HCT116 (cell line): ENCODE results near the gene ELFN2. TPM values are rescaled to one million over a fixed set of nuclear protein-coding genes. Genes with fewer than 3 reads are reported as not detected.

ENCODE experiments used
- ATAC-seq: fragments of 200-7000 bp; cut with Tn5 transposase; 2 replicates; pipeline ENCODE4 v1.9.1; 2020; ENCODE audit warnings: mild to moderate bottlenecking, moderate library complexity
- Bru-seq: library from RNA; stranded (reverse); fragments of 400-500 nt; gene quantifications from one replicate; lab custom pipeline; 2021; lab: Mats Ljungman, UMichigan
- BruChase-seq, 2 experiments: library from RNA; stranded (reverse); fragments of 400-500 nt; gene quantifications; one replicate each; lab custom pipeline; 2021; lab: Mats Ljungman, UMichigan
- BruUV-seq: library from RNA; stranded (reverse); fragments of 400-500 nt; replicated peaks from 2 replicates; lab custom pipeline; 2021; lab: Mats Ljungman, UMichigan
- CTCF ChIA-PET: fragments of 300-600 bp; sonication (Branson Sonifier 250); formaldehyde crosslinking; loops from one replicate; lab custom pipeline; 2021; ENCODE audit warnings: antibody characterized with exemption; lab: Charles Lee
- POLR2A ChIA-PET: fragments of 300-600, 350-600 bp; sonication (Branson Sonifier 250); formaldehyde crosslinking; loops from one replicate; lab custom pipeline; 2021; ENCODE audit warnings: antibody characterized with exemption; lab: Charles Lee
- RAD21 ChIA-PET, 2 experiments: fragments of 300-600 bp; sonication (Branson Sonifier 250); formaldehyde crosslinking; loops; one replicate each; lab custom pipeline; 2023; ENCODE audit warnings: low total read pairs in 2 of 2; ENCODE audit not compliant: uncharacterized antibody in 2 of 2, unreplicated experiment in 2 of 2, low non-redundant PET in 1 of 2; lab: Charles Lee
- DNase-seq: peaks from one replicate; pipeline ENCODE4 v3.0.0-alpha.2; 2010; ENCODE audit warnings: low read depth, low spot score
- H2AFZ ChIP-seq: fragments of 200-600 bp; shearing (Covaris generic), sonication (generic); 2 replicates; pipeline ENCODE4 v1.6.1; 2017; ENCODE audit warnings: low read depth, mixed run types, mixed read lengths, antibody characterized with exemption, low read length; ENCODE audit not compliant: poor library complexity, severe bottlenecking
- H3K27ac ChIP-seq: 2 replicates; pipeline ENCODE4 v1.5.1; 2012; ENCODE audit warnings: low read depth, low read length
- H3K27me3 ChIP-seq: fragments of 200-600 bp; sonication (generic); 2 replicates; pipeline ENCODE4 v1.6.1; 2016; ENCODE audit warnings: mixed run types, low read length, mixed read lengths; ENCODE audit not compliant: insufficient read depth
- H3K36me3 ChIP-seq, 2 experiments: fragments of 200-500 bp in 1 of 2; fragments of 200-600 bp in 1 of 2; sonication (Bioruptor generic) in 1 of 2; sonication (generic) in 1 of 2; 2 replicates each; pipeline versions ENCODE4 v1.5.1 to v1.6.1; 2014 to 2016; ENCODE audit warnings: low read length in 2 of 2, inconsistent platforms in 1 of 2, mixed read lengths in 1 of 2, mixed run types in 1 of 2; ENCODE audit not compliant: insufficient read depth in 2 of 2, control insufficient read depth in 1 of 2
- H3K4me1 ChIP-seq, 2 experiments: fragments of 200-600 bp in 1 of 2; sonication (generic) in 1 of 2; 2 replicates each; pipeline versions ENCODE4 v1.5.1 to v1.6.1; 2012 to 2017; ENCODE audit warnings: low read length in 2 of 2, inconsistent platforms in 1 of 2, mild to moderate bottlenecking in 1 of 2, mixed read lengths in 1 of 2, mixed run types in 1 of 2, moderate library complexity in 1 of 2; ENCODE audit not compliant: insufficient read depth in 2 of 2, control insufficient read depth in 1 of 2
- H3K4me2 ChIP-seq: fragments of 200-600 bp; sonication (generic); 2 replicates; pipeline ENCODE4 v1.6.1; 2017; ENCODE audit warnings: mixed run types, low read length, mixed read lengths
- H3K4me3 ChIP-seq, 2 experiments: fragments of 200-600 bp in 1 of 2; sonication (generic) in 1 of 2; replicated peaks in 1 of 2; 2 replicates each; pipeline ENCODE4 v1.5.1; 2011 to 2016; ENCODE audit warnings: low read length in 2 of 2, control low read depth in 1 of 2, low read depth in 1 of 2, mild to moderate bottlenecking in 1 of 2, mixed read lengths in 1 of 2, mixed run types in 1 of 2
- H3K79me2 ChIP-seq: fragments of 200-600 bp; sonication (generic); 2 replicates; pipeline ENCODE4 v1.6.1; 2017; ENCODE audit warnings: mild to moderate bottlenecking, mixed run types, low read length, moderate library complexity, mixed read lengths; ENCODE audit not compliant: insufficient read depth
- H3K9ac ChIP-seq: fragments of 200-600 bp; sonication (generic); 2 replicates; pipeline ENCODE4 v1.6.1; 2016; ENCODE audit warnings: low read length, mixed read lengths
- H3K9me2 ChIP-seq: fragments of 200-600 bp; sonication (generic), shearing (Covaris generic); 2 replicates; pipeline ENCODE4 v1.6.1; 2017; ENCODE audit warnings: mixed run types, mild to moderate bottlenecking, moderate library complexity; ENCODE audit not compliant: insufficient read depth
- H3K9me3 ChIP-seq, 2 experiments: fragments of 200-500 bp in 1 of 2; fragments of 200-600 bp in 1 of 2; sonication (Bioruptor generic) in 1 of 2; sonication (generic) in 1 of 2; 2 replicates each; pipeline ENCODE4 v1.6.1; 2014 to 2017; ENCODE audit warnings: low read length in 2 of 2, mixed read lengths in 2 of 2, inconsistent platforms in 1 of 2, low read depth in 1 of 2, mild to moderate bottlenecking in 1 of 2, mixed run types in 1 of 2, moderate library complexity in 1 of 2; ENCODE audit not compliant: control insufficient read depth in 1 of 2, insufficient read depth in 1 of 2
- H4K20me1 ChIP-seq: fragments of 200-600 bp; sonication (generic), shearing (Covaris generic); 2 replicates; pipeline ENCODE4 v1.6.1; 2017; ENCODE audit warnings: mixed run types, mild to moderate bottlenecking, moderate library complexity; ENCODE audit not compliant: insufficient read depth
- TCF7L2 ChIP-seq: IDR thresholded peaks from 2 replicates; pipeline ENCODE4 v1.7.0; 2011; ENCODE audit warnings: borderline replicate concordance, inconsistent platforms; ENCODE audit not compliant: insufficient read depth, insufficient read length; ENCODE audit errors: extremely low read depth
- YY1 ChIP-seq: IDR thresholded peaks from 2 replicates; pipeline ENCODE4 v1.6.1; 2011; ENCODE audit warnings: low read length, low read depth, moderate library complexity, mild to moderate bottlenecking; ENCODE audit not compliant: insufficient replicate concordance; ENCODE audit errors: extremely low read depth
- ZFX ChIP-seq: fragments of 450-650 bp; IDR thresholded peaks from 2 replicates; pipeline ENCODE4 v1.6.1; 2017
- intact Hi-C: fragments of 100-400 bp; cut with micrococcal nuclease; formaldehyde crosslinking; loops from 2 replicates; pipeline ENCODE4 v1.10.0; 2022
- long read RNA-seq: library from polyadenylated mRNA; unstranded; transcript quantifications from one replicate; pipeline ENCODE4 v2.0.0, GENCODE V29; 2021; ENCODE audit not compliant: unreplicated experiment
- polyA plus RNA-seq: library from polyadenylated mRNA; unstranded; fragments of >200 nt; gene quantifications from 2 replicates; pipeline ENCODE4 v1.2.1, GENCODE V29; 2012; ENCODE audit warnings: missing spikeins
- total RNA-seq: library from RNA; stranded (reverse); gene quantifications from one replicate; pipeline ENCODE4 v1.2.1, GENCODE V29; 2021; ENCODE audit not compliant: unreplicated experiment
- TF ChIP-seq, protein P1 (sequence below): IDR thresholded peaks from 2 replicates; pipeline ENCODE4 v1.6.1; 2011; ENCODE audit warnings: mild to moderate bottlenecking, low read length, moderate library complexity; ENCODE audit not compliant: insufficient replicate concordance; ENCODE audit errors: extremely low read depth
- TF ChIP-seq, protein P2 (sequence below): IDR thresholded peaks from 2 replicates; pipeline ENCODE4 v1.6.1; 2012; ENCODE audit warnings: low read depth
- TF ChIP-seq, protein P3 (sequence below): IDR thresholded peaks from 2 replicates; pipeline ENCODE4 v1.6.1; 2012

ELFN2 gene, protein sequence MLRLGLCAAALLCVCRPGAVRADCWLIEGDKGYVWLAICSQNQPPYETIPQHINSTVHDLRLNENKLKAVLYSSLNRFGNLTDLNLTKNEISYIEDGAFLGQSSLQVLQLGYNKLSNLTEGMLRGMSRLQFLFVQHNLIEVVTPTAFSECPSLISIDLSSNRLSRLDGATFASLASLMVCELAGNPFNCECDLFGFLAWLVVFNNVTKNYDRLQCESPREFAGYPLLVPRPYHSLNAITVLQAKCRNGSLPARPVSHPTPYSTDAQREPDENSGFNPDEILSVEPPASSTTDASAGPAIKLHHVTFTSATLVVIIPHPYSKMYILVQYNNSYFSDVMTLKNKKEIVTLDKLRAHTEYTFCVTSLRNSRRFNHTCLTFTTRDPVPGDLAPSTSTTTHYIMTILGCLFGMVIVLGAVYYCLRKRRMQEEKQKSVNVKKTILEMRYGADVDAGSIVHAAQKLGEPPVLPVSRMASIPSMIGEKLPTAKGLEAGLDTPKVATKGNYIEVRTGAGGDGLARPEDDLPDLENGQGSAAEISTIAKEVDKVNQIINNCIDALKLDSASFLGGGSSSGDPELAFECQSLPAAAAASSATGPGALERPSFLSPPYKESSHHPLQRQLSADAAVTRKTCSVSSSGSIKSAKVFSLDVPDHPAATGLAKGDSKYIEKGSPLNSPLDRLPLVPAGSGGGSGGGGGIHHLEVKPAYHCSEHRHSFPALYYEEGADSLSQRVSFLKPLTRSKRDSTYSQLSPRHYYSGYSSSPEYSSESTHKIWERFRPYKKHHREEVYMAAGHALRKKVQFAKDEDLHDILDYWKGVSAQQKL
- total RNA-seq (45.4 TPM), Bru-seq, nascent RNA (percentile 79 among the genes with signal in this experiment), BruChase-seq, experiment 1, labeled RNA remaining after a 6-hour chase (percentile 89 among the genes with signal in this experiment), BruChase-seq, experiment 2, labeled RNA remaining after a 2-hour chase (percentile 88 among the genes with signal in this experiment)
- 30.1 TPM in 2 replicates for polyA plus RNA-seq
- long read RNA-seq, partial matches to known transcripts = 0 of 17 reads
- long read RNA-seq, other reads (novel, unspliced or antisense) = 17 of 17 reads

DNA sequence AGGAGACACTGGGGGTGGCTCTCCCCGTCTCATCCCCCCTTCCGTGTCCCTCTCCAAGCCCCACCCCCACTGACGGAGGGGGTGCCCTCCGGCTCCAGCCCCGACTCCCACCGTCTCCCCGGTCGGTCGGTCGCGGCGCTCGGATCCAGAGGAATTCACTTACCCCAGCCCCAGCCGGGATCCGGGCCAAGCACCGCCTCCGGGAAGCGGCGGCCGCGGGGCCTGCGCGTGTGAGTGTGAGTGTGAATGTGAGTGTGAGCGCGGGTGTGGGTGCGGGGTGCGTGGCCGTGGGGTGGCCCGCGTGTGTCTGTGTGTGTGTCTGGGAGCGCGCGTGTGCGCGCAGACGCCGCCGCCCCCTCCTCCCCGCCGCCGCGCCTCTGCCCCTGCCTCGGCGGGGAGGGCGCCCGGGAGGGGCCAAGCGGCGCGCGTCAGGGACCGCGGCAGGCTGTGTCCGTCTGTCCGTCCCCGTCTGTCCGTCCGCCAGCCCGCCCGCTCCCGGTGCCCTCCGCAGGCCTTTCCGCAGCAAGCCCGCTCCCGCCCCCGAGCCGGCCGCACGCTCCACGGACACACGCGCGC lies at the start of gene ELFN2:
Gene ELFN2 (minus strand): TSS at position 345 of the 576 bp plus-strand sequence. CDS start 51,945 bp downstream, outside the sequence.
- Histone ChIP-seq H3K4me2 (peak within 1 kb of the TSS; percentile 93), H2AFZ (peak within 1 kb of the TSS; percentile 25), H3K27me3 (no peaks in the 10 kb centered on the region), H3K4me1 (peaks cover 37 to 75% of the 10 kb centered on the region in 2 experiments), H3K9ac (peak within 1 kb of the TSS; percentile 85), H3K9me2 (no peaks in the 10 kb centered on the region), H3K27ac (peak within 1 kb of the TSS; percentile 95), H3K9me3 (no peaks in the 10 kb centered on the region), H3K4me3 (peak within 1 kb of the TSS; percentile 70 to 87), H3K36me3 (no peaks in the 10 kb centered on the region), H4K20me1 (no peaks in the 10 kb centered on the region), H3K79me2 (peaks cover 58% of the 10 kb centered on the region)
- intact Hi-C loops = no loop called here
- TF ChIP-seq TCF7L2 (no peak), ZFX (peak; percentile 53; the same call in 1 of the 2 replicates), YY1 (no peak)
- TF ChIP-seq, protein P1, sequence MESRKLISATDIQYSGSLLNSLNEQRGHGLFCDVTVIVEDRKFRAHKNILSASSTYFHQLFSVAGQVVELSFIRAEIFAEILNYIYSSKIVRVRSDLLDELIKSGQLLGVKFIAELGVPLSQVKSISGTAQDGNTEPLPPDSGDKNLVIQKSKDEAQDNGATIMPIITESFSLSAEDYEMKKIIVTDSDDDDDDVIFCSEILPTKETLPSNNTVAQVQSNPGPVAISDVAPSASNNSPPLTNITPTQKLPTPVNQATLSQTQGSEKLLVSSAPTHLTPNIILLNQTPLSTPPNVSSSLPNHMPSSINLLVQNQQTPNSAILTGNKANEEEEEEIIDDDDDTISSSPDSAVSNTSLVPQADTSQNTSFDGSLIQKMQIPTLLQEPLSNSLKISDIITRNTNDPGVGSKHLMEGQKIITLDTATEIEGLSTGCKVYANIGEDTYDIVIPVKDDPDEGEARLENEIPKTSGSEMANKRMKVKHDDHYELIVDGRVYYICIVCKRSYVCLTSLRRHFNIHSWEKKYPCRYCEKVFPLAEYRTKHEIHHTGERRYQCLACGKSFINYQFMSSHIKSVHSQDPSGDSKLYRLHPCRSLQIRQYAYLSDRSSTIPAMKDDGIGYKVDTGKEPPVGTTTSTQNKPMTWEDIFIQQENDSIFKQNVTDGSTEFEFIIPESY = no peak
- TF ChIP-seq, protein P2, sequence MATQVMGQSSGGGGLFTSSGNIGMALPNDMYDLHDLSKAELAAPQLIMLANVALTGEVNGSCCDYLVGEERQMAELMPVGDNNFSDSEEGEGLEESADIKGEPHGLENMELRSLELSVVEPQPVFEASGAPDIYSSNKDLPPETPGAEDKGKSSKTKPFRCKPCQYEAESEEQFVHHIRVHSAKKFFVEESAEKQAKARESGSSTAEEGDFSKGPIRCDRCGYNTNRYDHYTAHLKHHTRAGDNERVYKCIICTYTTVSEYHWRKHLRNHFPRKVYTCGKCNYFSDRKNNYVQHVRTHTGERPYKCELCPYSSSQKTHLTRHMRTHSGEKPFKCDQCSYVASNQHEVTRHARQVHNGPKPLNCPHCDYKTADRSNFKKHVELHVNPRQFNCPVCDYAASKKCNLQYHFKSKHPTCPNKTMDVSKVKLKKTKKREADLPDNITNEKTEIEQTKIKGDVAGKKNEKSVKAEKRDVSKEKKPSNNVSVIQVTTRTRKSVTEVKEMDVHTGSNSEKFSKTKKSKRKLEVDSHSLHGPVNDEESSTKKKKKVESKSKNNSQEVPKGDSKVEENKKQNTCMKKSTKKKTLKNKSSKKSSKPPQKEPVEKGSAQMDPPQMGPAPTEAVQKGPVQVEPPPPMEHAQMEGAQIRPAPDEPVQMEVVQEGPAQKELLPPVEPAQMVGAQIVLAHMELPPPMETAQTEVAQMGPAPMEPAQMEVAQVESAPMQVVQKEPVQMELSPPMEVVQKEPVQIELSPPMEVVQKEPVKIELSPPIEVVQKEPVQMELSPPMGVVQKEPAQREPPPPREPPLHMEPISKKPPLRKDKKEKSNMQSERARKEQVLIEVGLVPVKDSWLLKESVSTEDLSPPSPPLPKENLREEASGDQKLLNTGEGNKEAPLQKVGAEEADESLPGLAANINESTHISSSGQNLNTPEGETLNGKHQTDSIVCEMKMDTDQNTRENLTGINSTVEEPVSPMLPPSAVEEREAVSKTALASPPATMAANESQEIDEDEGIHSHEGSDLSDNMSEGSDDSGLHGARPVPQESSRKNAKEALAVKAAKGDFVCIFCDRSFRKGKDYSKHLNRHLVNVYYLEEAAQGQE = no peak
- TF ChIP-seq, protein P3, sequence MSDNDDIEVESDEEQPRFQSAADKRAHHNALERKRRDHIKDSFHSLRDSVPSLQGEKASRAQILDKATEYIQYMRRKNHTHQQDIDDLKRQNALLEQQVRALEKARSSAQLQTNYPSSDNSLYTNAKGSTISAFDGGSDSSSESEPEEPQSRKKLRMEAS = no peak
- CTCF ChIA-PET = interaction anchor here (5.7 kb wide), 1 partner anchor 110 kb away, joined by 47 read pairs; no protein-coding TSS in a partner anchor
- RAD21 ChIA-PET = no interaction called here
- peak; percentile 37 for ATAC-seq
- DNase-seq = no peak
- BruUV-seq = no TSS peak
- POLR2A ChIA-PET = no interaction called here
